ENCODE results near the gene THOC6.

The THOC6 gene

DNA sequence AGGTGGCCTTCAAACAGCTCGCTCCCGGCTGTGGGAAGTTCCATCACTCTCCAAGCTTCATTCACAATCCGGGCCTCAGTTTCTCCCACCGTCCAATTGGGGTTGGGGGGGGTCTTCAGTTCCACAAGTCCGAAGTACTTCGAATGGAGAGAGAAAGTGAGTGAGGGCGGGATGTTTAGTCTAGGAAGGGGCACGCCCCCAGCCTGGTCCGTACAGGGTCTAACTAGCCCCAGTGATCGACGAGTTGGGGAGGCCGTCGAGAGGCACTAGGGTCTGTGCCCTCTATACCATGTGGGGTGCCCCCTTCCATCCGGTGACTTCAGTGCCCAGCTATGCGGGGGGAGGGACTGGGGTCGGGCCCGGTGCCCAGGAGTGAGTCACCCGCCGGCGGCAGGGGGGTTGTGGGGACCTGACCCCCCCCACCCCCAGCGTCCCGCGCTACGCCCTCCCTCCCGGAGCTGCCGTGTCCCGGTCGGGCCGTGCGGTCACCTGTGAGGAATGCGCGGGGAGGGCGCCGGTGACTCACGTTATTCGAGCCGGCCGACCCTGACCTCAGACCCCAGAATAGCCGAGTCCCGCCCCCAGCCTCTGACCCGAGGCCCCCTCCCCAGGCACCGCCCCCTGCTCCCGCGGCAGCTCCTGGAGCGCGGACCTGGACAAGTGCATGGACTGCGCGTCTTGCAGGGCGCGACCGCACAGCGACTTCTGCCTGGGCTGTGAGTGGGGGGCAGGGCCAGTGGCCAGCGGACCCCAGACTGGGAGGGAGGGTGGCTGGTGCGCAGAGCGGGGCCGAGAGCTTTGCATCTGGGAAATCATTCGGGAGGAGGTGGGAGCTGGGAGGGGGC lies 3.0 kb upstream of the THOC6 start:
- TF ChIP-seq, protein P1, sequence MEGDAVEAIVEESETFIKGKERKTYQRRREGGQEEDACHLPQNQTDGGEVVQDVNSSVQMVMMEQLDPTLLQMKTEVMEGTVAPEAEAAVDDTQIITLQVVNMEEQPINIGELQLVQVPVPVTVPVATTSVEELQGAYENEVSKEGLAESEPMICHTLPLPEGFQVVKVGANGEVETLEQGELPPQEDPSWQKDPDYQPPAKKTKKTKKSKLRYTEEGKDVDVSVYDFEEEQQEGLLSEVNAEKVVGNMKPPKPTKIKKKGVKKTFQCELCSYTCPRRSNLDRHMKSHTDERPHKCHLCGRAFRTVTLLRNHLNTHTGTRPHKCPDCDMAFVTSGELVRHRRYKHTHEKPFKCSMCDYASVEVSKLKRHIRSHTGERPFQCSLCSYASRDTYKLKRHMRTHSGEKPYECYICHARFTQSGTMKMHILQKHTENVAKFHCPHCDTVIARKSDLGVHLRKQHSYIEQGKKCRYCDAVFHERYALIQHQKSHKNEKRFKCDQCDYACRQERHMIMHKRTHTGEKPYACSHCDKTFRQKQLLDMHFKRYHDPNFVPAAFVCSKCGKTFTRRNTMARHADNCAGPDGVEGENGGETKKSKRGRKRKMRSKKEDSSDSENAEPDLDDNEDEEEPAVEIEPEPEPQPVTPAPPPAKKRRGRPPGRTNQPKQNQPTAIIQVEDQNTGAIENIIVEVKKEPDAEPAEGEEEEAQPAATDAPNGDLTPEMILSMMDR (IDR thresholded peaks at IDR 0.05; ENCODE audit: insufficient read depth, low read depth, low read length, missing control alignments) = no peak
- peak; percentile 93 for DNase-seq (ENCODE audit: low read depth)
- peak overlapping the region; percentile 94 for H3K4me3 ChIP-seq (ENCODE audit: low read length)

DNA sequence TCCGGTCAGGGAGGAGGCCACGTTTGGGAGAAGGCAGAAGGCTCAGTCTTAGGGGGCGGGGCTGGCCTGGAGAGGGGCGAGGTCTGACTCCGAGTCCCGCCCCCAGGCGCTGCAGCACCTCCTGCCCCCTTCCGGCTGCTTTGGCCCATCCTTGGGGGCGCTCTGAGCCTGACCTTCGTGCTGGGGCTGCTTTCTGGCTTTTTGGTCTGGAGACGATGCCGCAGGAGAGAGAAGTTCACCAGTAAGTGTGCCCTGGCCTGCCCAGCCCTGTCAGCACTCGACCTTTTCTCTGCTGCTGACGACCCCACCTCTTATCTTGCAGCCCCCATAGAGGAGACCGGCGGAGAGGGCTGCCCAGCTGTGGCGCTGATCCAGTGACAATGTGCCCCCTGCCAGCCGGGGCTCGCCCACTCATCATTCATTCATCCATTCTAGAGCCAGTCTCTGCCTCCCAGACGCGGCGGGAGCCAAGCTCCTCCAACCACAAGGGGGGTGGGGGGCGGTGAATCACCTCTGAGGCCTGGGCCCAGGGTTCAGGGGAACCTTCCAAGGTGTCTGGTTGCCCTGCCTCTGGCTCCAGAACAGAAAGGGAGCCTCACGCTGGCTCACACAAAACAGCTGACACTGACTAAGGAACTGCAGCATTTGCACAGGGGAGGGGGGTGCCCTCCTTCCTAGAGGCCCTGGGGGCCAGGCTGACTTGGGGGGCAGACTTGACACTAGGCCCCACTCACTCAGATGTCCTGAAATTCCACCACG lies 2.2 kb upstream of the THOC6 start:
- H3K4me3 ChIP-seq (ENCODE audit: low read length) = peak overlapping the region; percentile 94
- TF ChIP-seq, protein P1 (IDR thresholded peaks at IDR 0.05; ENCODE audit: insufficient read depth, low read depth, low read length, missing control alignments) = no peak
- peak; percentile 97 for DNase-seq (ENCODE audit: low read depth)

DNA sequence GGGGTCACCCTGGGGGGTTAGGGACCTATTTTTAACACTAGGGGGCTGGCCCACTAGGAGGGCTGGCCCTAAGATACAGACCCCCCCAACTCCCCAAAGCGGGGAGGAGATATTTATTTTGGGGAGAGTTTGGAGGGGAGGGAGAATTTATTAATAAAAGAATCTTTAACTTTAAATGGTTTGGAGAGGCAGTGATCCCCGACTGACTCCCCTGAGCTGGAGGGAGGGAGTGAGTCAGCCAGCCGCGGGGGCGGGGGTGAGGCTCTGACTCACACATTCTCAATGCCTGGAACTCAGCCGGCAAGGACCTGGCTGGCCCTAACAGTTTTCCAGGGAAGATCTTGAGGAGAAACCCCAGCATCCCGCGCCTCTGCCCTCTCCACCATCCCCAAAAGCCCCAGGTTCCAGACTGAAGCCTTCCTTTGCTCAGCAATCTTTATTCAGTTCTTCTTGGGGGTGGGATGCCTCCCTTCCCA lies 1.6 kb upstream of the THOC6 start:
- DNase-seq (ENCODE audit: low read depth) = peak; percentile 97
- TF ChIP-seq, protein P1 (IDR thresholded peaks at IDR 0.05; ENCODE audit: insufficient read depth, low read depth, low read length, missing control alignments) = no peak
- H3K4me3 ChIP-seq (ENCODE audit: low read length) = peak overlapping the region; percentile 94

DNA sequence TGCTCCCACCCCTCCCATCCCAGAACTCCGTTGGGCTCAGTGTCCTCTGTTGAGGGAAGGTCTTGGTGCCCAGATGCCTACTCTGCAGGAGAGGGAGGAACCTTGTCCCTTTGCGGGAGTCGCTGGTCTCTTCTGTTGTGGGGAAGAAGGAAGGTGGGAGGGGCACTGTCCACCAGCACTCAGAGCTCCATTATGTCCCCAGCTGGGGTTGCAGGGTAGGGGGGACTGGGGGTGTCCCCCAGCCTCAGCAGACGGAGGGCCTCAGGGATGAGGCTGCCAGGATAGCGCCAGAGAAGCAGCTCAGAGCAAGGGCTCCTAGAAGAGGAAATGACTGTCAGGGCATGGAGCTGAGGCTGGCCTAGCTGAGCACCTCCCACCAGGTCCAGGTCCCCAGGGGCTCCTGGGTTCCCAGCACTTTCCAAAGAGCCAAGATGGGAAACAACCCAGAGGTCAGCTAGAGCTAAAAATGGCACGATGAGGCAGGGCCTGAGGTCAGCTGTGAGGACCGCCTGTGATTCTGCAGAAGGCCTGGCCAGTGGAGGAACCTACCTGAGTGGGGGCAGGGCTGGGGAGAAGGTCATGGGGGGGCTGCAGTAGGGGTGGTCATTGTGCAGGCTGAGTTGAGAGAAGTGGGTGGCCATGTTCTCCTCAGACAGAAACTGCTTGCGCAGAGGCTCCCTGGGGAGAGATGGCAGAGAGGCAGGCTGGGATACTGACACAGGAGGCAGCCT lies 986 bp upstream of the THOC6 start:
- DNase-seq (ENCODE audit: low read depth) = no peak
- peak overlapping the region; percentile 94 for H3K4me3 ChIP-seq (ENCODE audit: low read length)
- TF ChIP-seq, protein P1 (IDR thresholded peaks at IDR 0.05; ENCODE audit: insufficient read depth, low read depth, low read length, missing control alignments) = no peak

DNA sequence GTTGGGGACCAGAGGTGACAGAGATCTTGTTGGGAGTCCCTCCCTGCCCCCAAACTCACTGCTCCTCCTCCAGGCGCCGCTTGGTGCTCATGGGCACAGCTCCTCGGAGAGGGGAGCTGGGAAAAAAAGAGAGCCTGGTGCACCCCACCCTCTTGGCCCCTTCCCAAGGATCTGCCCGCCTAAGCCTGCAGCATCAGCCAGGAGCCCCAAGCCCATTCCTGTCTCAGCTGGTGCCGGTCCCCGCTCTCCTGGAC lies 493 bp upstream of the THOC6 start:
- TF ChIP-seq, protein P1 (IDR thresholded peaks at IDR 0.05; ENCODE audit: insufficient read depth, low read depth, low read length, missing control alignments) = no peak
- peak; percentile 89 for DNase-seq (ENCODE audit: low read depth)
- H3K4me3 ChIP-seq (ENCODE audit: low read length) = peak overlapping the region; percentile 94

DNA sequence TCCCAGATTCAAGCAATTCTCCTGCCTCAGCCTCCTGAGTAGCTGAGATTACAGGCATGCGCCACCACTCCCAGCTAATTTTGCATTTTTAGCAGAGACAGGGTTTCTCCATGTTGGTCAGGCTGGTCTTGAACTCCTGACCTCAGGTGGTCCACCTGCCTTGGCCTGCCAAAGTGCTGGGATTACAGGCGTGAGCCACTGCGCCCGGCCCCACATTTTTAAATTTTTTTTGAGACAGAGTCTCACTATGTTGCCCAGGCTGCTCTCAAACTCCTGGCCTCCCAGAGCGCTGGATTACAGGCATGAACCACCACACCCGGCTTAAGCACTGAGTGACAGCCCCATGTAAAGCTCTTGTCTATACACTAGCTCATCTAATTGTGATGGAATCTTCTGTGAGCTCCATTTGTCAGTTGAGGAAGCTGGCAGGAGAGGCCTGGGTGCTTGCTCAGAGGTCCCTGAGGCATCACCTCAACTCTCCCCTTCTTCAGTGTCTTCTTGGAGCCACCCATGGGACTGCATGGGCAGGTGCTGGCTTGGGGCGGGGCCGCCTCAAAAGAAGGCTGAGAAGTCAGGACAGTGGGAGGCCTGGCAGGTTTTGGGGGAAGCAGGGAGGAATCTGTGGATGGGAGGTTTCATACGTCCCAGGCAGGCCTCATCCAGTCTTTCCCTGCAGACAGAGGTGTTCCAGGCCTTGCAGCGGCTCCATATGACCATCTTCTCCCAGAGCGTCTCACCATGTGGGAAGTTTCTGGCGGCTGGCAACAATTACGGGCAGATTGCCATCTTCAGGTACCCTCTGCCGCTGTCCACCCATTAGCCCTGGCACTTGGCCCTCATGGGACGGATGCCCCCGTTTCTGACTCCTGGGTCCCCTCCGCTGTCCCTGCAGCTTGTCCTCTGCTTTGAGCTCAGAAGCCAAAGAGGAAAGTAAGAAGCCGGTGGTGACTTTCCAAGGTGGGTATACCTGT lies 1.5 kb downstream of the THOC6 start:
- H3K4me3 ChIP-seq (ENCODE audit: low read length) = no peak overlapping the region
- TF ChIP-seq, protein P1 (IDR thresholded peaks at IDR 0.05; ENCODE audit: insufficient read depth, low read depth, low read length, missing control alignments) = no peak
- no peak for DNase-seq (ENCODE audit: low read depth)

All from epithelial cell of esophagus (primary cell).